NCI-H146 treated with DMSO at 0.1 percent for 48 hours (cell line): ENCODE measurements around the gene FLNC.

Experiments
- DNase-seq: peaks from one replicate; lab custom pipeline; 2025; ENCODE audit not compliant: unreplicated experiment; lab: John Stamatoyannopoulos, UW

Gene FLNC

GRCh38 chr7:128862571-128863432, 32.6 kb downstream of the FLNC start, which contains the start of gene ATP6V1F:
ATP6V1F (plus strand) TSS chr7:128862856; CDS start chr7:128862905, 49 bp downstream.
- DNase-seq: peak; percentile 96

GRCh38 chr7:128863433-128863989, 33.3 kb downstream of the FLNC start:
- peak; percentile 15 for DNase-seq

DNA sequence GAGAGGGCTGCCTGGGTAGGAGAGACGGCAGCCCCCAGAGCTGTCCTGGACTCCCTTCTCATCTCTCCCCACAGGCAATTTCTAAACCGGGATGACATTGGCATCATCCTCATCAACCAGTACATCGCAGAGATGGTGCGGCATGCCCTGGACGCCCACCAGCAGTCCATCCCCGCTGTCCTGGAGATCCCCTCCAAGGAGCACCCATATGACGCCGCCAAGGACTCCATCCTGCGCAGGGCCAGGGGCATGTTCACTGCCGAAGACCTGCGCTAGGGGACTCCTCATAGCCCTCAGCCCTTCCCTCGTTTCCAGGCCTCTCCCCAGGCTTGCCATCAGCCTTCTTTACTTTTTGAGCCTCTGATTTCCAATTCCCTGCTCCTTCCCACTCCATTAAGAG, 35.1 kb downstream of the FLNC start:
- no peak for DNase-seq

- no peak for DNase-seq
These were observed 36.0 kb downstream of the FLNC start for GRCh38 chr7:128865996-128866877.

DNA sequence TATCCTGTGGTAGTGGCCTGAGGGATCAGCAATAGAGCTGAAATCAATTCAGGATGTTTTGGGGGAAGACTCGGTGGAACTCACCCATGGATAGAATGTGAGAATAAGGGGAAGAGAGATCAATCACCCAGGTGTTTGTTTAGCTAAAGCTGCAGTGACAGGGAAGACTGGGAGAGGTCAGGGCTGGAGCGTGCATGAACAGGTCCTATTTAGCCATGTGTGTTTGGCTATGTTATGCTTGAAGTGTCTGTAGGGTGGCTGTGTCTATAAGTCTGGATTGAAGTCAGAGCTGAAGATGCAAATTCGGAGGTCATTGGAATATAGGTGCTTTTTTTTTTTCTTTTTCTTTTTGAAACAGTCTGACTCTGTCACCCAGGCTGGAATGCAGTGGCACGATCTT, 37.0 kb downstream of the FLNC start:
- DNase-seq: no peak

DNA sequence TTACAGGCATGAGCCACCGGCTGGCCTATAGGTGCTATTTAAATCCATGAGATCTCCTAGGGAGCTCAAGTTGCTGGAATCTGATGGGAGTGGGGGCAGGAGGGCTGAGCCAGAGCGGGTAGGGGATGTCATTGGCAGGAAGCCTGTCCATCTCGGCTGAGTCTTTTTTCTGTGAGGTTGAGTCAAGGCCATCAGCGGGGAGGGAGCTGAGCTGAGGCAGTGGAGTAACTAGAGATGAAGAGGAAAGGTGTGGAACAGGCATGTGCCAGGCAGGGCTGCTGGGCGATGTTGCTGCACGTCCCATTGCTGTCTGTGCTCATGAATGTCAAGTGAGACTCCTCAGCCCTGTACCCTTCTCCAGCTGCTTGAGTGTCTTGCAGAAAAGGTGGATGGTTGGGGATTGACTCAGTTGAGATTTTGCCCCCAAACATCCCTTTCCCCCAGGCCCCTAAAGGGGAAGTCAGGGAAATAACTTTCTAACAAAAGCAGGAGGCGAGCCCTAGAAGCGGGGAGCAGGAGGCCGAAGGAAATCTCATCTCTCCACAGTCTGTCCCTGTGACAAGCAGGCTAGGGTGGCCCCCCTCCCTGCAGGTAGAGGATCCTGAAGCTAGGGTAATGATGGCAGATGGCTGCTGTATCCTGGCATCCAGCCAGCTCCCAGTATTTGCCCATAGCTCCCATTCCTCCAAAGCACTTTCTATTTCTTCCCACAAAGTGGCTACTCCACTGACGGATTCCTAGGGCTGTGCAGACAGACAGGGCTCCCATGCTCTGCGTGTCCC, 37.8 kb downstream of the FLNC start:
- peak; percentile 63 for DNase-seq

DNA sequence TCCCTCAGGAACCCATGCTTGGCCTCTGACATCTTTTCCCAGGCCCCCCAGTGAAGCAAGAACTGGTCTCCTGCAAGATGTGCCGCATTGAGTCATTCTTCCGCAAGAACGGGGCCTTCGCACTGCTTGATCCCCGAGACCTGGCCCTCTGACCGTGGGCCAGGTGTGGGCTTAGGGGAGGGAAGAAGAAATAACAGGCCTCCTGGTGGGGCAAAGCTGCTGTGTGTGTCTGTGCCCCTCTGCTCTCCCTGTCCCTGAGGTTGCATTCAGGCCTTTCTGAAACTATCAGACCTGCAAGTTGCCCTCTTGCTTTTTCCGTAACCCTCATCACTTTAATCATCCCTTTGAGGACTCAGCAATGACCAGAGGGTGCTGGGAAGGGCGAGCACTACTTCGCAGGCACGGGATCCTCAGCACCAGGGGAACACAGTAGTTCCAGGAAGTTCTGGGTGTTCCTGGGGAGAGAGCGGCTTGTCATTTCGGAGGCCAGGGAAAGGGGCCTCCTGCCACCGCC, 38.5 kb downstream of the FLNC start:
- peak; percentile 54 for DNase-seq

GRCh38 chr7:128869138-128869943, 39.1 kb downstream of the FLNC start:
- peak; percentile 65 for DNase-seq

DNA sequence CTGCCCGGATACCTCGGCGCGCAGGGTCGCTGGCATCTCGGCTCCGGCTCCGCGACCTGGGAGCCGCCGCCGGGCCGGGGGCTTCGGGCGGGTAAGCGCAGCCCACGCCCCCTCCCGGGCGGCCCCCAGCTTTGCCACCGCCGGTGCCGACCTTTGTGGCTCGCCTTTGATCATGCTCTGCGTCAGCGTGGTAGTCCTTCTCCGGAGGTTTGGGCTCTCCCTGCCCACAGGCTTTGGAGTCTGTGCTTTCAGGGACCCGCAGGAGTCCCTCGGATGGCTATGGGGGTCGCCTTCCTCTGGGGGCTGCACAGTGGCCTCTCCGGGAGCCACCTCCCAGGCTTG, 39.7 kb downstream of the FLNC start:
- no peak for DNase-seq

GRCh38 chr7:128871050-128871449, 40.8 kb downstream of the FLNC start:
- DNase-seq: no peak

GRCh38 chr7:128872394-128872824, 42.2 kb downstream of the FLNC start:
- DNase-seq: no peak

DNA sequence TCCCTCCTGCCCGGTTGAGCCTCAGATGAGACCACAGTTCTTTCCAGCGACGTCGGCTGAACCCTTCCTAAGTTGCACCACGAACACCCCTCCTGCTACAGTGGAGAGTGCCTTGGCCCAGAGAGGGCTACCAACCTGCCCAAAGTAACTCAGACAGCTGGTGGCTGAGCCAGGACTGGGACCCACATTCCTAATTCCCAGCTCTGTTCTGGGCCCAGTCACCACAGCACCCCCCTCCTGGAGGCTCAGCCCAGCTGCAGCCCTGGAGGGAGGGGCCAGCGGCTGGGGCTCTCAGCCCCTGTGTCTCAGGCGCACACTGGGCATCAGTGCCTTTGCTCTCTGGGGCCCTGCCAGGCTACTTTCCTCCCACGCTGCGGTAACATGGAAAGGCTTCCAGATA, 43.0 kb downstream of the FLNC start:
- DNase-seq: no peak

DNA sequence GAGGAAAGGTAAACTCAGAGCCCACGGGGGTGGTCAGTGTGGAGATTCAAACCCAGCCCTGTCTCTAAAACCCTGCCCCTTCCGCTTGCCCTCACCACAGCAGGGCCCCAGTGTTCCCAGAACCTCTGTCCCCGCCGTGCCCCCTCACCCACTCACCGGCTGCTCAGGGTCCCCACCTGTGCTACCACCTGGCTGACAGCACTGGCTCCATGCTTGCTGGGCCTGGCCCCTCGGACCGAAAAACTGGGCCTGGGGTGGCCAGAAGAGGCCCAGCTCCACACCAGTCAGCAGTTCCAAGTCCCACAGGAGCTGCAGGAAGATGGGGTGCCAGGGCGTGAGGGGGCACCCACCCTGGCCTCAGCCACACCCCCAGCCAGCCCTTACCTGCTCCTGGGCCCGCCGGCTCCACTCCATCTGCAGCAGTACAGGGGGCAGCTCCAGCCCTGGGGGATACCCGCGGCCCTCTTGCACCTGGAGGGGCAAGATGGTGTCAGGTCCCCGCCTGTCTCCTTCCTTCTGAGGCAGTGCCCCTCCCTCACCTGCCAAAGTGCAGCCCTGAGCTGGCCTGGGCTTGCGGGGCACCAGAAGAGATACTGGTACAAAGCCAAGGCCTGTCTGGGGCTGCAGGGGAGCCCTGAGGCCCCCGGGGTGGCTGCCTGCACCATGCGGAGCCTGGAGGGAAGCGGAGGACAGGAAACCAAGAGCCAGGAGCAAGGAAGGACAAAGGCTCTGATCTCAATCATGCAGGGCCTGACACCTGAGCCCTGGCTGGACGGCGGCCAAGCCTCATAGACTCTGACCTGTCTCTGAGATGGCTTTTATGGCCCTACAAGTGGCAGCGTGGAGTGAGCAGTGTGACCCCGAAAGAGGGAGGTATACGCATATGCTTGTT, 44.2 kb downstream of the FLNC start:
- peak; percentile 70 for DNase-seq

GRCh38 chr7:128875523-128875948, 45.3 kb downstream of the FLNC start:
- DNase-seq: no peak

DNA sequence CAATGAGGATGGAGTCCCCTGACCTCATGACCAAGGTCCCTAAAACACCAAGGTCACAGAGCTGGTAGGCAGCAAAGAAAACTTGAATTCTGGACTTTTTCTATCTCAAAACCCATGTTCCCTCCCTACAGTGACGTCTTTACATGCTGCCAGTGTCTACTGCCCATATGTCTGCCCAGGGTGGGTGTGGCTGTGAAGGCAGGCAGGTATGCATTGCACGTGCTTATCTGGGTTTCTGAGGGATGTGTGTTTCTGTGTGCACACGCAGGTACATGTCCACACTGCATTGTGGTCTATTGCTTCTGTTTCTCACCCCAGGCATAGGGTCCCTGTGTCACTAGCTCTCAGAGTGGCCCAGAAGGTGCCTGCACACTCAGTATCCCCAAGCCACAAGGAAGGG, 45.9 kb downstream of the FLNC start:
- DNase-seq: no peak

GRCh38 chr7:128876586-128876977, 46.4 kb downstream of the FLNC start:
- no peak for DNase-seq

DNA sequence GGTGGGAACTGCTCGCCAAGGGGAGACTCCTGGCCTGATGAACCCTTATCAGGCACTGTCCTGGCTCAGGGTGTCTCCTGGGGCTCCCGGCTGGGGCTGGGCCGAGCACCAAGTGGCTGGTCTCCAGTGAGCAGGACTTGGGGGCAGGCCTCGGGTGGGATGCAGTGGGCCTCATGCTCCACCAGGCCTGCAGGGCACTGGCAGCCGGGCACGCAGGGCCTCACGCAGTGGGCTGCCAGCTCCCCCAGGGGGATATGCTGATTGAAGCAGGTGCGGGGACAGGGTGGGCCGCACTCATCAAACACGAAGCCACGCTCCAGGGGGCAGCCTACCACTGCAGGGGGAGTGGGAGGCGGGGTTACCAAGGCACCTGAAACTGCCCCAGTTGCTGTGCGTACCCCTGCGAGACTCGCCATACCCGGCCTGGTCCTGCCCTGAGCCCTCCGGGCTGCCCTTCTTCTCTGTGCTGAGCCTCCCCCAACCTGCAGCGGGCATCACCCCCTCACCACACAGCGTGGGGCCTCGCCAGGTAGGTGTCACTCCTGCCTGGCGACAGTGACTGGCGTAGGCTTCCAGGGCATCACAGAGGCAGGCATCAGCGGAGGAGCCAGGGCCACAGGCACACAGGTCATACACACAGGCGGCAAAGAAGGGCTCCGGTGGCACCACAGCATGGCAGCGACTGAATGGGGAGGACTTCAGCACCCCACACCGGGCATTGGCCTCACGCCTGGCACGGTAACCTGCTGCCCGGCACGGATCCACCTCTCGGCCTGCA, 47.0 kb downstream of the FLNC start:
- DNase-seq: no peak

DNA sequence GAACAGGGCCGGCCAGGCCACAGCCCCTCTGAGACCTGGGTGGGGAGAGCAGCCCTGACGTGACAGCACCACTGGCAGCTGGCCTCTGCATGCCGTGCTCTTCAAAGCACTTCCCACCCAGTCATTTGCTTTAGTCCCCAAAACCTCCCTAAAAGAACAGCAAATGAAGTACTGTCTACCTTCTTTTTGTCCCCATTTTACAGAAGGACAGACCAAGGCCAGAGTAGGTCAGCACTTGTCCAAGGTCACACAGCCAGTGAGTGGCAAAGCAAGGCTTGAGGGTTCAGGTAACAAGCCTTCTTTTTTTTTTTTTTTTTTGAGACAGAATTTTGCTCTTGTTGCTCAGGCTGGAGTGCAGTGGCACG, 47.5 kb downstream of the FLNC start:
- DNase-seq: no peak
